Left renal cortex interstitium (tissue), 4 donors: ENCODE measurements around the gene CLN3. TPM values are rescaled to one million over a fixed set of nuclear protein-coding genes. Genes with fewer than 3 reads are reported as not detected.

Experiments
- polyA plus RNA-seq, 4 donors: library from polyadenylated mRNA; unstranded; fragments of 120-200 nt; gene quantifications; one replicate each; pipeline ENCODE4 v1.2.1, GENCODE V29; 2013; ENCODE audit not compliant: insufficient read length in 4 of 4

Gene CLN3
- polyA plus RNA-seq, 4 donors = 29.4 to 41.3 (median 33.8) TPM

Other genes with a start within 250 kb of the CLN3 start
- 10 to 100 TPM; 13.4 to 27.3 (median 20.2) TPM for gene SBK1, start 199.5 kb downstream of the CLN3 start, polyA plus RNA-seq
- 1 to 10 TPM in 3 of 4 donors, under 1 TPM in 1; 0.99 to 2.7 (median 1.6) TPM for gene NPIPB6, start 128.6 kb downstream of the CLN3 start, polyA plus RNA-seq
- gene EIF3CL, start 88.2 kb downstream of the CLN3 start, polyA plus RNA-seq = 100 to 1,000 TPM in 2 of 4 donors, 10 to 100 TPM in 2; 59.4 to 148 (median 111) TPM
- under 1 TPM in 2 of 4 donors, not detected in 2; 0.32 to 0.49 TPM for gene NPIPB7, start 19.7 kb downstream of the CLN3 start, polyA plus RNA-seq
- 1 to 10 TPM in 1 of 4 donors, under 1 TPM in 3; 0.45 to 1.1 (median 0.68) TPM for gene APOBR, start 2.6 kb upstream of the CLN3 start, polyA plus RNA-seq
- gene IL27, start 14.8 kb upstream of the CLN3 start, polyA plus RNA-seq = not detected
- gene NUPR1, start 46.9 kb upstream of the CLN3 start, polyA plus RNA-seq = 10 to 100 TPM in 3 of 4 donors, 1 to 10 TPM in 1; 7.9 to 15.9 (median 13.4) TPM
- gene SGF29, start 61.8 kb upstream of the CLN3 start, polyA plus RNA-seq = 10 to 100 TPM; 20.5 to 24.5 (median 22.0) TPM
- gene SULT1A2, start 105.0 kb upstream of the CLN3 start, polyA plus RNA-seq = 1 to 10 TPM; 1.3 to 2.7 (median 1.8) TPM
- gene SULT1A1, start 118.0 kb upstream of the CLN3 start, polyA plus RNA-seq = 10 to 100 TPM; 21.4 to 28.6 (median 26.4) TPM
- 1 to 10 TPM in 2 of 4 donors, under 1 TPM in 1, not detected in 1; 0.65 to 3.8 (median 1.1) TPM for gene NPIPB8, start 146.0 kb upstream of the CLN3 start, polyA plus RNA-seq
- 100 to 1,000 TPM; 417 to 684 (median 546) TPM for gene EIF3C, start 219.4 kb upstream of the CLN3 start, polyA plus RNA-seq